Stimulated activated CD4-positive, alpha-beta T cell treated with anti-CD3 and anti-CD28 coated beads, Interleukin-1b, Interleukin-23, amount 100 ng/mL, for 24 hours (primary cell): Measurements from ENCODE around the gene OR7C1.
A peak's percentile ranks its signal among the peaks of the same experiment; 100 is the strongest.
"Not testable (repeated sequence)": the region's sequence is repeated elsewhere in the genome, so short reads cannot be mapped to it uniquely, and the experiment has no call there.

ENCODE experiments used
- DNase-seq, 4 experiments: peaks; one replicate each; pipeline ENCODE4 v3.0.0-alpha.2; 2020; ENCODE audit warnings: low read depth in 4 of 4, low spot score in 1 of 4

Gene OR7C1

GRCh38 chr19:14835011-14835410, at the start of gene OR7C1, which contains the start of gene OR7A5:
Gene OR7C1, minus strand, starts transcription at chr19:14835185. Its CDS starts 35,049 bp downstream, at chr19:14800136.
Gene OR7A5, minus strand, starts transcription at chr19:14835185. Its CDS starts 6,944 bp downstream, at chr19:14828241.
- no peak for DNase-seq

GRCh38 chr19:14871619-14872230, 36.7 kb upstream of the OR7C1 start:
- DNase-seq = no peak

GRCh38 chr19:14868497-14868896, 33.5 kb upstream of the OR7C1 start:
- DNase-seq = no peak

GRCh38 chr19:14848822-14849221, 13.8 kb upstream of the OR7C1 start, which contains the start of gene OR7A10:
Gene OR7A10, minus strand, starts transcription at chr19:14848922. Its CDS starts 7,045 bp downstream, at chr19:14841877.
- no peak for DNase-seq

GRCh38 chr19:14843578-14843977, 8.6 kb upstream of the OR7C1 start:
- no peak for DNase-seq

GRCh38 chr19:14843169-14843568, 8.2 kb upstream of the OR7C1 start:
- no peak for DNase-seq

- DNase-seq = no peak
Measured at GRCh38 chr19:14840206-14840605, 5.2 kb upstream of the OR7C1 start.

- no peak for DNase-seq
Measured at GRCh38 chr19:14837391-14837790, 2.4 kb upstream of the OR7C1 start.

- DNase-seq = no peak
Measured at GRCh38 chr19:14830702-14831101, 4.3 kb downstream of the OR7C1 start.

GRCh38 chr19:14826006-14826405, 9.0 kb downstream of the OR7C1 start:
- DNase-seq = no peak

- DNase-seq = no peak
Measured at GRCh38 chr19:14821937-14822336, 13.0 kb downstream of the OR7C1 start.

- no peak for DNase-seq
Measured at GRCh38 chr19:14818588-14818987, 16.4 kb downstream of the OR7C1 start.

- DNase-seq = no peak
Measured at GRCh38 chr19:14817052-14817451, 17.9 kb downstream of the OR7C1 start.

- no peak for DNase-seq
Measured at GRCh38 chr19:14814982-14815652, 19.9 kb downstream of the OR7C1 start.

GRCh38 chr19:14809272-14810057, 25.5 kb downstream of the OR7C1 start:
- DNase-seq = no peak

- no peak for DNase-seq
Measured at GRCh38 chr19:14804765-14805164, 30.2 kb downstream of the OR7C1 start.

- DNase-seq = no peak
Measured at GRCh38 chr19:14798760-14799159, 36.2 kb downstream of the OR7C1 start.

GRCh38 chr19:14796021-14796420, 39.0 kb downstream of the OR7C1 start:
- no peak for DNase-seq

GRCh38 chr19:14795078-14795721, 39.8 kb downstream of the OR7C1 start:
- no peak for DNase-seq

- DNase-seq = not testable (repeated sequence)
Measured at GRCh38 chr19:14792250-14792649, 42.7 kb downstream of the OR7C1 start.

- DNase-seq = peak in 2 of 4 experiments; percentile 9 to 15
Measured at GRCh38 chr19:14786421-14786851, 48.5 kb downstream of the OR7C1 start.
